GM21381 (cell line): ENCODE results near the gene OR10G3.

Experiments used
- ATAC-seq: cut with Tn5 transposase; IDR thresholded peaks from one replicate; pipeline ENCODE4 v1.9.1; 2021; ENCODE audit warnings: mild to moderate bottlenecking, moderate library complexity; ENCODE audit not compliant: unreplicated experiment

OR10G3 gene

DNA sequence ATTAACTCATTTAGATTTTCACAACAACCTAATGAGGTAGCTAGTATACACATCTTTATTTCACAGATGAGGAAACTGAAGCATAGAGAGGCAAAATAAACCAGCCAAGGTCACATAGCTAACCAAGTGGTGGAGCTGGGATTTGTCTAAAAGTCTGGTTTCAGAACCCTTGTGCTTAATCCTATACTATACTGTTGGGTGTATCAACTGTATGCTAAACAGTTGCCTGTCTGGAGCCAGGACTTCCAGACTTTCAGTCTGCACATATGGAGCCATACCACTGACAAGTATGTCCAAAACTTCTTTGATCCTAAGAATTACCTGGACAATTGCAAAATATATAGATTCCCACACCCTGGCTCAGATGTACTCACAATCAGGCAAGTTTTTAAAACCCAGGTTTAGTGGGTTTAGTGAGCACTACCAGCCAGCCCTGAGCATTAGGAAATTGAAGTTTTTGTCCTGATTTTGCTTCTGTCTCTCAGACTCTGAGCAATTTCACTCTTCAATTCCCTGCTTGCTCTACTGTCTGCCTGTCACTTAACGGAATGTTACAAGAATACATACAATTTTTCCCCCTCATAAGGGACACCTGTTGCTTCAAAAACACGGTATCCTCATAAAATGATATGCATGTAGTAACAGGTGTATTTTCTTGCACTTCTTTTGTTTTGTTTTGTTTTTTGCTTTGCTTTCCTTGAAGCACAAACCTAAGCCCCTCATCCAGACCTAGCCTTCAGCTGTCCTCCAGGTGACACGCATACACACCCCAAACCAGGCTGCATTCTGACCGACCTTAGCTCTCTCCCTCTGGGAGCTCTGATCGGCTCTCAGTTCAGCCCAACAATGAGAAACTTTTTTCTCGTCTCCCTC, 44.1 kb downstream of the OR10G3 start:
- no peak for ATAC-seq

DNA sequence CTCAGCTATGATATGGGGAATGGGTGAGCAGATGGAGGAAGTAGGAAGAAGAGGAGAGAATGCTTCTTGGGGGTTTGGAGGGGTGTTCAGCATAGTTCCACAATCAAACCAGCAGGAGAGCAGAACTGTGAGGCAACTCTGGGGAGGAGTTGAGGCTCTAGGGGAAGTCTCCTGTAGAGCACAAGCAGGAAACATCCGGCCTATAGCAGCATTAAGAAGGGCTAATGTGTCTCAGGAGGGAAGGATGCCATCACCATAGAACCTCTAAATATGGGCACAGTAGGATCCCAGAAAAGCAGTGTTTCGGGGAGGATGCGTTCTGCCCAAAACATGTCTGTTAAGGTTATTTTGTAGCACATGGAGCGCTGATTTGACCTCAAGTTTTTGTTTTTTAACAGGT, 45.3 kb downstream of the OR10G3 start:
- no peak for ATAC-seq

DNA sequence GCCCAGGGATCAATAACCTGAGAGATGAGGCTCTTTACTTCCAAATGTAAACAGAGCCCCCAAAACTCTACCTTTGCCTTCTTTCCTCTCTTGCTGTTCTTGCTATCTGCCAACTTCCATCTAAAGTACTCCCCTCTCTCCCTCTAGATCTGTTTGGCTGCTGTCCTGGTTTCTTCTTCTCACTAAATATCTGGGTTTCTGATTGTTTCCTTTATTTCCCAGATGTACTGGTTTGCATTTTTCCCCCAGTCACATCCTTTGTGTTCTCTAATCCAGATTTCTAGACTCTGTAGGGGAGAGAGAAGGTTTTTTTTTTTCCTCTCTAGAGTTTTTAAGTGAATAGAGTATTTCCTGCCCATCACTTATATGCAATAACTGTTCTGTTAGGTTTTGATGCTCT, 46.6 kb downstream of the OR10G3 start:
- no peak for ATAC-seq

DNA sequence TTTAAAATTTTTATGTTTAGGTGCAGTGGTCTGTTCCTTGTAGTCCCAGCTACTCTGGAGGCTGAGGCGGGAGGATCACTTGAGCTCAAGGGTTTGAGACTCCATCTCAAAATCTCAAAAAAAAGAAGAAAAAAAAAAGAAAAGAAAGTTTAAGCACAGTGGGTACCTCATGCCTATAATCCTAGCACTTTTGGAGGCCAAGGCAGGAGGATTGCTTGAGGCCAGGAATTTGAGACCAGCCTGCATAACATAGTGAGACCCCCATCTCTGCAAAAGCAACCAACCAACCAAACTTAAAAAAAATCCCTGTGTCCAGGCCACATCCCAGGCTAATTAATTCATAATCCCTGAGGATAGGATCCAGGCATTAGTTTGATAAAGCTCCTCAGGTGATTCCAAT, 50.4 kb downstream of the OR10G3 start:
- no peak for ATAC-seq

DNA sequence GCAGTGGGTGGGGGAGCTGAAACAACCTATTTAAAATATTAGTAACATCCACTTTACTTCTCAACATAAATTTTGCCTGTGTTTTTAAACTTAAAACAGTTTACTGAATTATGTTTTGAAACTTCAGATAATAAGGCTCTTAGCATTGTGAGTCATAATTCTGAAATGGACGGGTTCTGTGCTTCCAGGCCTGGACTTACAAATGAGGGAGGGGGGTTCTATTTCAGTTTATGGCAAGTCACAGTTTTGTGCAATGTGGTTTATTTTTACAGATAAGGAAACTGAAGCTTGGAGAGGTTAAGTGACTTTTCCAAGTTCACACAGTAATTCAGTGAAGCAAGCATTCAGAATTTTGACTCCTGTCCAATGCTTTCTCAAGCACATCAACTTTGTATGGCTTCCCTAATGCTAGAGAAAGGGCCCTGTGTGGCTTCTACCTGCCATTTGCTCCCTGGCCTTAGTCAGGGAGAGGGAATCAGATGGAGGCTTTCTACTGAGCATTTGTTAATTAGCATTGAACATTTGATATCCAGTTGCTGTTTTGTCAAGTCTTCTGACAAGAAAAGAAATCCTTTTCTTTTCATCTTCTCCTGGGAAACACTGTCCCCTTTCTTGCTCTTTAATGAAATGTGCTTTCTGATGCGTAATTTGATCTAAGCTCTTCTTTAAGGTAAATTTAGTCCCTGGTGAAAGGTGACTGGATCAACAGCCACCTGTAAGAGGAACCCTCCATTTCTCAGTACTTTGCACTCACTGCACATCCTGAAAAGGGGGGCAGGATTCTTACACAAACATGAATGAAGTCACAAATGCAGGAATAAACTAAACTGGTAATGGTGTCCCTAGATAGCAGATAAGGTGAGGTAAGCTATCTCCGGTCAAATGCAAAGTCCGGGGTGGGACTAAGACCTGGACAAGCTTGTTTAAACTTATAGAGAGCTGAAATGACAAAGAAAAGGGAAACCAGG, 51.2 kb downstream of the OR10G3 start:
- ATAC-seq, result no peak

DNA sequence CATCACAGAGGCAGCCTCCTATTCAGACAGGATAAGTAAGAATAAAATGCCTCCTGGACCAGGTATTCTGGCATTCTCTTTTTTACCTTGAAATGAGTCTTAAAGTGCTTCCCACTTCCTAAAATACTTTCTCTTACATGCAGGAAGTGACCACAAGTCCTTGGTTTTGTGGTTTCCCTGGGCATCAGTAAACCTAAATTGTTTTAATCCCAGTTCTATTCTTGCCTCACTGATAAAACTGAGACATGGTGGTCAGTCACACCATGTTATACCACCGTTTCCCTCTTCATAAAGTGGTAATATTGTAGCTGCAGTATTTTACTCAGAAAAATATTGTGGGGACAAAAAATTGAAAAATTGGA, 52.6 kb downstream of the OR10G3 start:
- no peak for ATAC-seq

DNA sequence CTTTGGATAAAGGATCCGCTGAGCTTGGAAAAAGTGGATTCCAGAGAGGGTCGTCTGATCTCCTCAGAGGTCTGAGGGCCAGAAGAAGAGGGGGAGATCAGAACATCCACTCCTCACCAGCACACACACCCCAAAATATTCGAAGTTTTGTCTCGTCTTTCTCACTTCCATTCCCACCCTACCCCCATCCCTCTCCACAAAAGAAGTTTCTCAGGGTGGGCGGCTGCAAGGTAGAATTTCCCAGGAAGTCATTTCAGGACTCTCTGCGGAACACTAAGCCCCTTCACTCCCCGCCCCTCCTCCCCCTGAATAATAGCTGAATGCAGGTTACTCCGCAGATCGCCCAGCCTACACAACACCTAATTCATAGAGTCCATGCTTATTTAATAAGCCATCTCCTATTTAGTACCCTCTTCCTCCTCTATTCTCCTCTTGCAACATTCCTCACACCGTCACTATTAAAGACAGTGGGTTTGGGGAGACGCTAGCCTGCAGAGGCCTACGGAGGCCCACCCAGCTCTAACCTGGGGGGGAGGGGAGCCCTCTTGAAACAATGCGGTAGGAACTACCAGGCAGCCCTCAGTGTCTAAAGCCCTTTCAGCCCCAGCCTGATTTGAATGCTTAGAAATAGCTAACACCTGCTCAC, 53.1 kb downstream of the OR10G3 start:
- no peak for ATAC-seq

DNA sequence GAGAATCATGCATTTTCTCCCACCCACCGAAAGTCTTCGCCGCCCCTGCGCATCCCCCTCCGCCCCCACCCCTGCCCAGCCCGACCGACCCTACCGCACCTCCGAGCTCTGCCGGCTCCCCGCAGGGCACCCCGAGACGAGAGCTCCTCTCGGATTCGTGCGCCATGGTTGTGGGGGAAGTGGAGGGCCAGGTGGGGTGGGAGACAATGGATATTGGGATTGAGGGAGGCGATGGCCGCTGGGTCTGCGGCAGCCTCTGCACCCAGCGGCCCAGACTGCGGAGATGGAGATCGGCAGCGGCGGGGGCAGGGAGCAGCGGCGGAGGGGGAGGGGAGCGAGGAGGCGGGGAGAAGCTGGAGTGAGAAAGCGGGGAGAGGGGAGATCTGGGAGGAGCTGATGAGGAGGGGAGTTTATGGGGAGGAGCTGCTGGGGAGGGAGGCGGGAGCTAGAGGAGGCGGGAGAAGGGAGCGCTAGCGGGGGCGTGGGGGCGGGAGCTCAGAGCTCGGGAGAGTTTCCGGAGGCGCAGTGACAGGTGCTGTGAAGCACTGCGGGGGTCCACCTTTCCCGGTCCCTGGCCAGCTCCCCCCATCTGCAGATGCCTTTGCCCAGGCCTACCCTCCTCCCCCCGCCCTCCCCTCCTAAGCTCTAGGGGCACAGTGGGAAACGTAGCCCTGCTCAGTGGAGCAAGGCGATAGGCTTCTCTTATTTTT, 53.8 kb downstream of the OR10G3 start, which contains the start of gene SALL2:
SALL2 (minus strand) TSS at position 385 of the 710 bp plus-strand sequence; CDS start at position 166, 219 bp downstream.
- no peak for ATAC-seq

DNA sequence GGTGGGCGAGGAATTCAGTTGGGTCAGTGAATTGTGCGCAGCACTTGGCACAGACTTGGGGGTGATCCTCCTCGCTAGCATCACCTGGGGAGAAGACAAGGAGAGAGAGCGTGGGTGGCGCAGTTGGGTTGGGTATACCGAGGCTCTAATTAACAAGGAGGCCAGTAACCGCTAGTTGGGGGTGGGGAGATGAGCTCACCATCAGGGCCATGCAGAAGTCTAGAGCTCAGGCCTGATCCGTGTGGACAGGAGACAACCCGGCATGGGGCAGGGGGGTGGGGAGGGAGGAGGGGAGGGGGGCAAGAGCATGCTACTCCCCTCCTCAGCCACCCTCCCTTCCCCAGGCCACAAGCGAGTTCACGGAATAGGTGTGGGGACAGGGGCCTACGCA, 54.3 kb downstream of the OR10G3 start:
- ATAC-seq, result no peak

DNA sequence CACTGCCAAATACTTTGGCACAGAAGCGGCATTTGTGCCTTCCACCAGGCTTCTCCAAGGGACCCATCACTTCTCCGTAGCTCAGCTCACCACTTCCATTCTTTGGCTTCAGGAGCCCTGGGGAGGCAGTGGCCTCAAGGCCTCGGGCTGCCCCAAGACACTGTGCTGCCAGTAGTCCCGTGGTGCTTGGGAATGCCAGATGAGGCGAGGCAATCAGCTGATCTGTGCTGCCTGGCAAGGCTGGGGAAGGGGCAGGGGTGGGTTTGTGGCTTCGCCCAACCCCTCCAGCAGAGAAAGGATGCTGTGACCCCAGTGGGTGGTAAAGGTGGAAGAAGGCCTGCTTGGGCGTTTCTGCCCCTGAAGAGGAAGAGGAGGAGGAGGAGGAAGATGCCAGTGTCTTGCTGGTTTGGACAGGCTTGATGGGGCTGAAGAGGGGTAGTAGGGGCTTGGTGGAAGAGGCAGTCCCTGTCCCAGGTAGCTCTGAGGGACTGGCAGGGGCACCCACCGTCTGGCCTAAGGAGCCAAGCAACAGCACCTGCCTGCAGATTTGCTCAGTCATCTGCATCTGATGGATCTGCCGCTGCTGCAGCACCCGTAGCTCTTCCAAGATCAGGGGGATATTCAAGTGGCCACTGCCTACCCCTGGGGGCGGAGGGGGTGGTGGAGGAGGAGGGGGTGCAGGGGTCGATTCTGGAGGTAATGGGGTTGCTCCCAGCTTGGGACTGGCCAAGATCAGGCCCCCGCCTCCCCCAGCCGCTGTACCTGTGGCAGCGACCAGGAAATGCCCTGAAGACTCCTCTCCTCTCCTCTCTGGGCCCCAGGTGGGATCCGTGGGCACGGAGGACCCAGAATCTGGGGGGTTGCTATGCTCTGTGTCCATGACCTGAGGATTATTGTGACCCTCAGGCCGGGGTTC, 55.0 kb downstream of the OR10G3 start:
- no peak for ATAC-seq

DNA sequence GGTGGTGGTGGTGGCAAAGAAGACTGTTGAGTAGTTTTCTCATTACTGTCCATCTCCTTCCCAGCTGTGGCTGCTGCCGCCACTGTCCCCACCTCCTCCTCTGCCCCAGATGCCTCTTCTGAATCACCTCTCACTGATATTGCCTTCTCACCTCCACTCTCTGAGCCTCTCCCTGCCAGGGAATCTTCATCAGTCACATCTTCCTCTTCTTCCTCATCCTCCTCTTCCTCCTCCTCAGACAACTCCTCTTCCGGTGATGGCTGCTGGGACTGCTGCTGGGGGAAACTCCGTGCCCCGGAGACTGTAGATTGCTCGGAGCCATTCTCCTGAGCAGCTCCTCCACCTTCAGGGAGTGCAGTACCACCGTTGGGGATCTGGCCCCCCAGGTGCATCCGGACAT, 56.7 kb downstream of the OR10G3 start:
- no peak for ATAC-seq

DNA sequence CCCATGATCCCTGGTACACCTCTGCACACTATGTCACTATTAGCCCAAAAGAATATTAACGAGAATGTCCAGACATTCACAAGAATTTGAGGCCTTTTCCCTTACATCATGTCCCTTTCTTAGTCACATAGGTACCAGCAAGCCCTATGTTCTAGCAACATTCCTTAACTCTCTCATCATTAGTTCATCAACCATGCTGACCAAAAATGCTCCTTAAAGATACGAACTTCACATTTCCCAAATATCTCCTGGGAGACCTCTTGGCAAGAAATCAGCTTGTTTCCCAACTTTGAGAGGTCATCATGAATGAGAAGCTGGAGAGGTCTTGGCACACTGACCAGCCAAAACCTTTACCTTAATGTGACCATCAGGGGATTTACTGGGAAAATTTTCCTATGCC, 58.4 kb downstream of the OR10G3 start:
- no peak for ATAC-seq

DNA sequence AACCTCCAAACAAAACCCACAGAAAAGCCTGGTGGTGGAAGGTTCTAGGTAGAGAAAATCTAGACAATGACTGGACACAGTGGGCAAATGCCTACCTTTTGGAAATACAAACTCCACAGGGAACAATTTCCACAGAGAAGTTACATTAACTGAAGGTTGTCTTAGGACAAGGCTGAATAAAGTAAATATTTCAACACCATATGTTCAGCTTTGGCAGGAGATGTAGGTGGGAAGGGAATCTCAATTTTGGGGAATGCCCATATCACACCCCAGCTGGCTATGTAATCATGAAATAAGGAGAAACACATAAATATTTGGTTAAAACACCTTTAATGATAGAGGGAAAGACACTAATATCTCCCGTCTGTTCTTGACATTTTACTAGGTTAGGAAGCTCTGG, 59.1 kb downstream of the OR10G3 start:
- no peak for ATAC-seq

DNA sequence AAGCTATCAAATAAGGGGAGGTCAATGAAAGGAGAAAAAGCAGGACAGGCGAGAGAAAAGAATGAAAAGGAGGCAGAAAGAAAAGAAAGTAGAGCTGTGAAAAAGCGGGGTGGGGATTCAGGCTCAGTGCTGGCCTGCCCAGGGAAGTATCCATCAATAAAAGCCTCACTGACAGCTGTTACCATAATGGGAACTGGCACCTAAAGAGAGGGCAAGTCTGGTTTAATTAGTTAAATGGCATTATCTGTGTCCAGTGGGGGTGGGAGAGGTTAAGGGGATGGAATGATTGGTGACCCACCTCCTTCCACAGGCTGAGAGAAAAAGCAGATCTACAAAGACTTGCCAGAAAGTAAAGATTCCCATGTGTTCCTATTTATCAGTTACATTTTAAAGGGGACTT, 61.2 kb downstream of the OR10G3 start:
- ATAC-seq, result no peak
